Tibial nerve (tissue), 4 donors: ENCODE data around the gene OXLD1. TPM values are rescaled to one million over a fixed set of nuclear protein-coding genes. Genes with fewer than 3 reads are reported as not detected.

Source experiments
- DNase-seq, 2 donors: peaks; one replicate each; pipeline ENCODE4 v3.0.0-alpha.2; 2019; ENCODE audit warnings: low spot score in 2 of 2
- H3K27ac ChIP-seq, 4 donors: fragments of 200-600 bp; sonication (generic) in 3 of 4; one replicate each; pipeline ENCODE4 v1.5.1; 2017 to 2019; ENCODE audit warnings: mild to moderate bottlenecking in 1 of 4
- H3K27me3 ChIP-seq, 2 donors: fragments of 200-600 bp; sonication (generic) in 1 of 2; one replicate each; pipeline versions ENCODE4 v1.5.1 to v1.6.0; 2017 to 2019
- H3K36me3 ChIP-seq, 3 donors: fragments of 200-600 bp; sonication (generic); one replicate each; pipeline ENCODE4 v1.5.1; 2018 to 2019
- H3K4me1 ChIP-seq, 4 donors: fragments of 200-600 bp; sonication (generic) in 3 of 4; one replicate each; pipeline ENCODE4 v1.5.1; 2017 to 2019
- H3K4me3 ChIP-seq, 4 donors: fragments of 200-600 bp; sonication (generic) in 3 of 4; one replicate each; pipeline ENCODE4 v1.5.1; 2017 to 2019; ENCODE audit warnings: mild to moderate bottlenecking in 1 of 4, moderate library complexity in 1 of 4
- H3K9me3 ChIP-seq, 4 donors: fragments of 200-600 bp; sonication (generic) in 3 of 4; one replicate each; pipeline ENCODE4 v1.5.1; 2017 to 2019
- EP300 ChIP-seq, 2 donors: sonication (generic); formaldehyde crosslinking; IDR thresholded peaks; one replicate each; pipeline ENCODE4 v1.6.1; 2017; ENCODE audit warnings: antibody characterized with exemption in 2 of 2, mild to moderate bottlenecking in 1 of 2
- POLR2A ChIP-seq, 2 donors: fragments of 450-650 bp; IDR thresholded peaks; one replicate each; pipeline ENCODE4 v1.6.1; 2017; ENCODE audit warnings: antibody characterized with exemption in 2 of 2, mild to moderate bottlenecking in 2 of 2, moderate library complexity in 2 of 2
- WGBS, 2 donors: methylation state at CpG; one replicate each; pipeline ENCODE4 v1.1.5; 2018; 5-methylcytosine and 5-hydroxymethylcytosine counted together
- total RNA-seq, 4 donors: library from RNA; depleted of rRNA; stranded (reverse); fragments of >200 nt; gene quantifications; one replicate each; pipeline ENCODE4 v1.1.0, GENCODE V29; 2016
- TF ChIP-seq, protein P1 (sequence below), 5 experiments: fragments of 200-600 bp in 3 of 5; fragments of 450-650 bp in 2 of 5; sonication (generic) in 3 of 5; IDR thresholded peaks; one replicate each; pipeline ENCODE4 v1.5.1; 2016 to 2019; ENCODE audit warnings: antibody characterized with exemption in 5 of 5, mild to moderate bottlenecking in 3 of 5, moderate library complexity in 2 of 5

Gene OXLD1
- total RNA-seq, result 10 to 100 TPM; 31.4 to 38.1 (median 35.8) TPM

DNA sequence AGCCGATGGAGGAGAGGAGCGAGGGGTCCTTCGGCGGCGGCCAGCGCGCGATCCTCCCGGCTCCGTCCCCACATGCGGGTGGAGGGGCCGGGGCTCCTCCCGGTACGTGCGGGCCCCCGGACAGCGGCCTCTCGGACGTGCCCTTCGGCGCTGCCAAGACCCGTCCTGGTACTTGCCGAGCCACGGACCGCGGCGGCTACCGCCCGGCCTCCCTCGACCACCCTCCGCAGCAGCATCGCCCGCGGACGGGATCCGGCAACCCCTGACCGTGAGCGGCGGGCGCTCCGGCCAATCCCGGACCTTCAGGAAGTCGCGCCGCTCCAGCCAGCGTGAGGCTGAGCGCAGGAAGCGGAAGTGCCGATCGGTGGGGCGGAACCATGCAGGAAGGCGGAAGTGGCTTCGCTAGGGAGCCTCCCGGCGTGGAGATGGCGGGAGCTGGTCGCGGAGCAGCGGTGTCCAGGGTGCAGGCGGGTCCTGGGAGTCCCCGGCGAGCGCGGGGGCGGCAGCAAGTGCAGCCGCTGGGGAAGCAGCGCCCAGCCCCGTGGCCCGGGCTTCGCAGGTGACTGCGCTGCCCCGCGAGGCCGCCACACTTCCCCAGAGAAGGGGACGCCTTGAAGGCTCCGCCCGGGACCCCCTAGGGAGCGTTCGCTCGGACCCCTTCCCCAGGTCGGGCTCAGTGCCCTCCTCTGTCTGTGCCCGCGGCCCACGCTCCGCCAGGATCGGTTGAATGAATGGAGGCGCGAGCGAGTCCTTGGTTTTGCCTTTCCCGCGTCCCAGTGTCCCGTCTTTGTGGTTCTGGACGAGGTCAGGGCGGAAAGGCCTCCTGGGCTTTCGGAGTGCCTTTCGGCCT, at the start of gene OXLD1, which contains the start of gene CCDC137:
Gene OXLD1, minus strand, starts transcription at position 264 of the 850 bp plus-strand sequence. Its CDS starts 28 bp downstream, at position 236.
Gene CCDC137, plus strand, starts transcription at position 396 of the 850 bp plus-strand sequence. Its CDS starts 30 bp downstream, at position 426.
- H3K4me1 ChIP-seq, result peaks cover 0 to 30% (median 12%) of the 10 kb centered on the region in 4 donors
- H3K27me3 ChIP-seq, result no peaks in the 10 kb centered on the region
- H3K27ac ChIP-seq, result peak within 1 kb of the TSS; percentile 44 to 94 (median 92)
- peaks cover 0 to 37% (median 14%) of the 10 kb centered on the region in 3 donors for H3K36me3 ChIP-seq
- peak; percentile 90 to 91 for DNase-seq
- 0% methylated on average over 31 to 57 of the region's 96 CpGs for WGBS, 2 donors
- TF ChIP-seq EP300 (IDR thresholded peaks at IDR 0.05) (peak; percentile 33 to 91), POLR2A (IDR thresholded peaks at IDR 0.05) (peak; percentile 28 to 69)
- TF ChIP-seq, protein P1, sequence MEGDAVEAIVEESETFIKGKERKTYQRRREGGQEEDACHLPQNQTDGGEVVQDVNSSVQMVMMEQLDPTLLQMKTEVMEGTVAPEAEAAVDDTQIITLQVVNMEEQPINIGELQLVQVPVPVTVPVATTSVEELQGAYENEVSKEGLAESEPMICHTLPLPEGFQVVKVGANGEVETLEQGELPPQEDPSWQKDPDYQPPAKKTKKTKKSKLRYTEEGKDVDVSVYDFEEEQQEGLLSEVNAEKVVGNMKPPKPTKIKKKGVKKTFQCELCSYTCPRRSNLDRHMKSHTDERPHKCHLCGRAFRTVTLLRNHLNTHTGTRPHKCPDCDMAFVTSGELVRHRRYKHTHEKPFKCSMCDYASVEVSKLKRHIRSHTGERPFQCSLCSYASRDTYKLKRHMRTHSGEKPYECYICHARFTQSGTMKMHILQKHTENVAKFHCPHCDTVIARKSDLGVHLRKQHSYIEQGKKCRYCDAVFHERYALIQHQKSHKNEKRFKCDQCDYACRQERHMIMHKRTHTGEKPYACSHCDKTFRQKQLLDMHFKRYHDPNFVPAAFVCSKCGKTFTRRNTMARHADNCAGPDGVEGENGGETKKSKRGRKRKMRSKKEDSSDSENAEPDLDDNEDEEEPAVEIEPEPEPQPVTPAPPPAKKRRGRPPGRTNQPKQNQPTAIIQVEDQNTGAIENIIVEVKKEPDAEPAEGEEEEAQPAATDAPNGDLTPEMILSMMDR (IDR thresholded peaks at IDR 0.05), result peak in 1 of 5 experiments; percentile 29
- peak within 1 kb of the TSS; percentile 69 to 100 (median 100) for H3K4me3 ChIP-seq
- H3K9me3 ChIP-seq, result no peaks in the 10 kb centered on the region

DNA sequence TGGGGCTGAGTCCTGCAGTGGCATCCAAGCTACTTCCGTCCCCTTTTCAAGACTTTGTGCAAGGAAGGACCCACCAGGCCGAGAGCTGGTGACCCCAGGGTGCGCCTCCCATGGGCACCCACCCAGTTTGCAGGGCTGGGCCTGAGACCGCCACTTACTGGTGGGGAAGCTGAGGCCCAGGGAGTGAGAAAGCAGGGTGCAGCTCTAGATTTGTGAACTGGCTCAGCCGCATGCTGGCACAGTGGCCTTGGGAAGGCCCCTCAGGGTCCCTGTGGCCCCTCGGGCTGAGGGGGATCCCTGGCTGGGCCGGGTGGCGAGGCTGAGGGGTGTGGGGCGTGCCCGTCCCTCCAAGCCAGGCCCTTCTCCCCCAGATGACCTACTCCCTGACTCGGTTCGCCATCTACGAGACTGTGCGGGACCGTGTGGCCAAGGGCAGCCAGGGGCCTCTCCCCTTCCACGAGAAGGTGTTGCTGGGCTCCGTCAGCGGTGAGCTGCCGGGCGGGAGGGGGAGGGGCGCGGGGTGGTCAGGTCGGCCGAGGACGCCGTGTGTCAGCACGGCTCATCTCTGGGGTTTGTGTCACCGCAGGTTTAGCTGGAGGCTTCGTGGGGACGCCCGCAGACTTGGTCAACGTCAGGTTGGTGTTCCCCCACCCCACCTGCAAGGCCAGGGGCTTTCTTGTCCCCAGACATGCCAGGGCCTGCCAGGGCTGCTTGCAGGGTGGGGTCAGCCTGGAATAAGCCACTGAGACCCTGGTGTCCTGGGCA, 48.9 kb upstream of the OXLD1 start:
- H3K36me3 ChIP-seq, result peaks cover 0 to 59% (median 0%) of the 10 kb centered on the region in 3 donors
- WGBS, 2 donors, result 89 to 92% methylated on average over 14 to 31 of the region's 32 CpGs
- H3K4me3 ChIP-seq, result no peak overlapping the region
- no peak for TF ChIP-seq EP300 (IDR thresholded peaks at IDR 0.05)
- no peak for TF ChIP-seq POLR2A (IDR thresholded peaks at IDR 0.05)
- TF ChIP-seq, protein P1 (IDR thresholded peaks at IDR 0.05), result no peak
- H3K27ac ChIP-seq, result peak overlapping the region in 1 of 4 donors; percentile 88
- no peak for DNase-seq
- H3K4me1 ChIP-seq, result peaks cover 0 to 47% (median 34%) of the 10 kb centered on the region in 4 donors
- no peaks in the 10 kb centered on the region for H3K9me3 ChIP-seq
- H3K27me3 ChIP-seq, result no peaks in the 10 kb centered on the region

DNA sequence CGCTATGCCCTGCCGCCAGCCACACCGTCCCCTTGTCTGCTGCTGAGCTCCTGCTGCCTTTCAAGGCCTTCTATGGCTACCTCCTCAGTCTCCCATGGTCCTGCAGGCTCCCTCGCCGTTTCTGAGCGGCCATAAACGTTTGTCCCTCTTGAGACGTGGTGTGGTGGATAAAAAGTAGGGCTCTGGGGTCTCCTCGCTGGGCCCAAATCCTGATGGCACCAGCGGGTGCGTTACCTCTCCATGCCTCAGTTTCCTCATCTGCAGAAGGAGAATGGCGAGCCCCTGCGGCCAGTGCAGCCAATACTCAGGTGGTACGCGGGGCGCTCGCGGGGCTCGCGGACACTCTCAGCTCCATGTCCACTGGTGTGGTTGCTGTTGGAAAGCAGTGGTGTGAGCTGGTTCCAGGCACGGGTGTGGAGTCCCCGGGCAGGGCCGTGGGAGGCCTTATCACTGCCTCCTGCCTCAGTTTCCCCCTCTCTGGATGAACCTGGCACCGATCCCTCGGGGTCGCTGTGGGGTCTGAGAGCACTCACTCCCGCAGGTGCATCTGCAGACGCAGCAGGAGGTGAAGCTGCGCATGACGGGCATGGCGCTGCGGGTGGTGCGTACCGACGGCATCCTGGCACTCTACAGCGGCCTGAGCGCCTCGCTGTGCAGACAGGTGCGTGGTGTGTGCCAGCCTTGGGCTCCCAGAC, 48.2 kb upstream of the OXLD1 start:
- H3K27ac ChIP-seq, result peak overlapping the region in 3 of 4 donors; percentile 72 to 88 (median 81)
- peaks cover 0 to 51% (median 36%) of the 10 kb centered on the region in 4 donors for H3K4me1 ChIP-seq
- H3K4me3 ChIP-seq, result peak overlapping the region in 1 of 4 donors; percentile 90
- H3K9me3 ChIP-seq, result no peaks in the 10 kb centered on the region
- H3K27me3 ChIP-seq, result no peaks in the 10 kb centered on the region
- H3K36me3 ChIP-seq, result peaks cover 0 to 52% (median 0%) of the 10 kb centered on the region in 3 donors
- no peak for DNase-seq
- no peak for TF ChIP-seq EP300 (IDR thresholded peaks at IDR 0.05)
- TF ChIP-seq, protein P1 (IDR thresholded peaks at IDR 0.05), result no peak
- no peak for TF ChIP-seq POLR2A (IDR thresholded peaks at IDR 0.05)
- 90 to 92% methylated on average over 31 to 39 of the region's 39 CpGs for WGBS, 2 donors

DNA sequence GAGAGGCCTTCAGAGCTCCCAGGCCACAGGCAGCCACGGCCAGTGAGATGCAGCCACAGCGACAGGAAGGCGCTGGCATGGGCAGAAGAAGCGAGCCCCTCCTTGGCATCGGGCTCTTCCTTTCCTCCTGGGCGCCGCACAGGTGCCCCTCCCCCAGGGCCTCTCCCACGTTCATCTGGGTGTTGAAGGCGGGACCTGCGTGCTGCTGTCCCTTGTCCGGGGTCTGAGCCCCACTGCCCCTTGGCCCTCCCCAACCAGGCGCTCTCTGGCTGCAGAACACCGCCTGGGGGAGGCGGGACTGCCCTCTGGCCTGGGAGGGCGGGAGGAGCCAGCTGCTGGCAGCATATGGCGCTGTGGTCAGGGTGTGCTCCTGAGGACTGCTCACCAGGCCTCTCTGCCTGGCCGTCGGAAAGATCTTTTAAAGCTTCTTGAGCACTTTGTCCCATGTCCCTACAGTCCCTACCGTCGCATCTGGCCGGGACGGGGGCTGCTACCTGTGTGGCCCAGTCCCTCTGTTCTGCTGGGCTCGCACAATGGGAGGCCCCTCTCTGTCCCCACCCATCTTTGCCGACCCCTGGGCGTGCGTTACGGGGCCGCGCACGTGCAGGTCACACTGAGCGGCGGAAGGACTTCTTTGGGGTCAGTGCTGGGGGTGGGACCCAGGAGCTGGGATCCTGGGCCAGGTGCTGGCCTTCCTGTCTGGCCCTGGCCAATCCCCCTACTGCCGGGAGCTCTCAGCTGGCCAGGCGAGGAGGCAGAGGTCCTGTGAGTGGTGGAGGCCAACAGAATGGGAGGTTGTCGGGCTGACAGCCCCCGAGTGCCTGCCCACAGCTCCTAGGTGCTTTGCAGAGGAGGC, 47.4 kb upstream of the OXLD1 start:
- Histone ChIP-seq H3K27ac (peak overlapping the region; percentile 10 to 88 (median 76)), H3K36me3 (peaks cover 0 to 44% (median 0%) of the 10 kb centered on the region in 3 donors), H3K27me3 (no peaks in the 10 kb centered on the region), H3K4me3 (peak overlapping the region; percentile 63 to 90 (median 84)), H3K9me3 (no peaks in the 10 kb centered on the region), H3K4me1 (peaks cover 0 to 51% (median 36%) of the 10 kb centered on the region in 4 donors)
- TF ChIP-seq EP300 (IDR thresholded peaks at IDR 0.05) (no peak), POLR2A (IDR thresholded peaks at IDR 0.05) (no peak)
- TF ChIP-seq, protein P1 (IDR thresholded peaks at IDR 0.05), result no peak
- DNase-seq, result no peak
- 35 to 39% methylated on average over 23 to 29 of the region's 36 CpGs for WGBS, 2 donors
